MCF 10A (cell line): ENCODE results near the gene WNT3. TPM values are rescaled to one million over a fixed set of nuclear protein-coding genes. Genes with fewer than 3 reads are reported as not detected.

Experiments
- BruUV-seq: library from RNA; stranded (reverse); fragments of 400-500 nt; replicated peaks from 2 replicates; lab custom pipeline; 2021; lab: Mats Ljungman, UMichigan
- CTCF ChIA-PET: fragments of 300-600 bp; sonication (Branson Sonifier 250); formaldehyde crosslinking; extraction: SDS; loops from one replicate; lab custom pipeline; 2021; ENCODE audit warnings: antibody characterized with exemption, inconsistent platforms; lab: Yijun Ruan, JAX
- POLR2A ChIA-PET: fragments of 300-600, 350-650 bp; sonication (Branson Sonifier 250); formaldehyde crosslinking; extraction: SDS; loops from one replicate; lab custom pipeline; 2020; ENCODE audit warnings: antibody characterized with exemption, inconsistent platforms; lab: Yijun Ruan, JAX
- DNase-seq: peaks from one replicate; pipeline ENCODE4 v3.0.0-alpha.2; 2018; ENCODE audit not compliant: unreplicated experiment
- H3K27ac Mint-ChIP-seq: one replicate; pipeline ENCODE4 v1.8.0; 2022; ENCODE audit warnings: mild to moderate bottlenecking, low read depth, mixed read lengths; ENCODE audit not compliant: unreplicated experiment
- H3K27me3 Mint-ChIP-seq: one replicate; pipeline ENCODE4 v1.8.0; 2022; ENCODE audit warnings: mixed read lengths; ENCODE audit not compliant: insufficient read depth, unreplicated experiment
- H3K36me3 Mint-ChIP-seq: one replicate; pipeline ENCODE4 v1.8.0; 2022; ENCODE audit warnings: mild to moderate bottlenecking, moderate library complexity, mixed read lengths; ENCODE audit not compliant: insufficient read depth, unreplicated experiment
- H3K4me1 Mint-ChIP-seq: one replicate; pipeline ENCODE4 v1.8.0; 2022; ENCODE audit warnings: mixed read lengths; ENCODE audit not compliant: insufficient read depth, unreplicated experiment
- H3K4me3 Mint-ChIP-seq: one replicate; pipeline ENCODE4 v1.8.0; 2022; ENCODE audit warnings: mild to moderate bottlenecking, moderate library complexity, mixed read lengths; ENCODE audit not compliant: unreplicated experiment
- H3K9me3 Mint-ChIP-seq: one replicate; pipeline ENCODE4 v1.8.0; 2022; ENCODE audit warnings: mixed read lengths; ENCODE audit not compliant: unreplicated experiment
- CTCF ChIP-seq: fragments of 200-600 bp; IDR thresholded peaks from one replicate; pipeline ENCODE4 v1.8.0; 2022; ENCODE audit warnings: antibody characterized with exemption, mild to moderate bottlenecking; ENCODE audit not compliant: unreplicated experiment
- intact Hi-C: fragments of 100-400 bp; cut with micrococcal nuclease; formaldehyde crosslinking; loops from 2 replicates; pipeline ENCODE4 v1.14.1; 2022
- total RNA-seq: library from RNA; stranded (reverse); gene quantifications from 2 replicates; pipeline ENCODE4 v1.2.3, GENCODE V29; 2022

WNT3 gene
- total RNA-seq, 1 experiment from 2014 or later, result 2.4 TPM

- no peaks in the 10 kb centered on the region for H3K9me3 Mint-ChIP-seq
- no TSS peak for BruUV-seq
- no peaks in the 10 kb centered on the region for H3K4me1 Mint-ChIP-seq
- intact Hi-C loops, result no loop called here
- no peak for TF ChIP-seq CTCF
- ChIA-PET CTCF (interaction anchor here (0.6 to 1.3 kb wide), 5 partner anchors 10 to 336 kb away, joined by 3 to 7 read pairs (median 3); no protein-coding TSS in a partner anchor), POLR2A (no interaction called here)
- peaks cover 13% of the 10 kb centered on the region for H3K27me3 Mint-ChIP-seq
- peaks cover 6% of the 10 kb centered on the region for H3K36me3 Mint-ChIP-seq
- no peak for DNase-seq
- H3K27ac Mint-ChIP-seq, result no peak overlapping the region
- H3K4me3 Mint-ChIP-seq, result no peak overlapping the region
These were observed 5.7 kb downstream of the WNT3 start for GRCh38 chr17:46812624-46813318.

DNA sequence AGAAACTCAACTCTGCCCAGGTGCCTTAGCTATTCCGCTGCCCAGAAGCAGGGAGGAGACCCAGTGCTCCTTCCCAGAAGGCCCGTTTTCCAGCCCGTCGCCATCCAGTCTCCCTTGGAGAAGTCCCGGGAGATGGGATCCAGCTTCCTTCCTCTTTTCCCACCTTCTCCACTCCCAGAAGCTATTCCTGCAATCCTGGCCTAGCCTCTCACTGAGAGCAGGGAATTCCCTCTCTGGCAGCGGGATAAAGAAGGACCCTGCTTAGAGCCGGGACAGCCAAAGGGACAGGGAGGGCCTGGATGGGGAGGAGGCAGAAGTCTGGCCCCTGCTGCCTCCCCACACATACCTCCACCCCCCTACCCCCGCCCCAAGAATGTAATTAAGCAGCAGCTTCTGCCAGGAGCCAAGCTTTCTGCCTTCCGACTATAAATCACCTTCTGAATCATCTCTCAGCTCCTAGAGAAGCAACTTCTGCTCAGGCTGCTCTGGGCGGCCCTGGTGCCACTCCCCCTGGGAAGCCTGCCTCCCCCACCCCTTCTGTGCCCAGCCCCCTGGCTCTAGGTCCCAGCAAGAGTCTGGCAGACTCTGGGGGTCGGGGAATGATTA lies 6.4 kb downstream of the WNT3 start:
- H3K36me3 Mint-ChIP-seq, result peaks cover 6% of the 10 kb centered on the region
- TF ChIP-seq CTCF, result no peak
- CTCF ChIA-PET, result interaction anchor here (0.6 to 1.3 kb wide), 4 partner anchors 23 to 336 kb away, joined by 3 to 7 read pairs (median 3); no protein-coding TSS in a partner anchor
- BruUV-seq, result no TSS peak
- no peaks in the 10 kb centered on the region for H3K4me1 Mint-ChIP-seq
- H3K9me3 Mint-ChIP-seq, result no peaks in the 10 kb centered on the region
- H3K4me3 Mint-ChIP-seq, result no peak overlapping the region
- peak; percentile 9 for DNase-seq
- POLR2A ChIA-PET, result no interaction called here
- intact Hi-C loops, result no loop called here
- peaks cover 6% of the 10 kb centered on the region for H3K27me3 Mint-ChIP-seq
- no peak overlapping the region for H3K27ac Mint-ChIP-seq

DNA sequence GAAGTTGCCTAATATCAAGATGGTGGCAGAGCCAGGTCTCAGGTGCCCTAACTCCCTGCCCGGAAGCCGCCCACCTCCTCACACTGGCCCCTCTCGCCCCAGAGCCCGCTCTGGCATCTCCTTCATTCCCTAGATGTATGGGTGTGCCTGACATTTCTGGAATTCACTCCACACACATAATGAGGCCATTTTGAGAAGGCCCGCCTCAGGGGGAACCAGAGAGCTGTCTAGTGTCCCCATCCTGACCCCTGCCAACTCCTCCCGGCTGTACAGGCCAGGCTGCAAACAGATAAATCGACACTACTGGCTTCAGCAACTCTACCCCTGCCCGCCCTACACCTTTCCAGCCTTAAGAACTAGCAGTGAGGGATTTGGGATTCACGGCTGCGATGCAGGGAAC lies 7.7 kb downstream of the WNT3 start:
- no peak for TF ChIP-seq CTCF
- DNase-seq, result no peak
- Mint-ChIP-seq H3K27ac (no peak overlapping the region), H3K9me3 (no peaks in the 10 kb centered on the region), H3K27me3 (no peaks in the 10 kb centered on the region), H3K36me3 (peaks cover 6% of the 10 kb centered on the region), H3K4me3 (no peak overlapping the region), H3K4me1 (no peaks in the 10 kb centered on the region)
- POLR2A ChIA-PET, result interaction anchor here (0.6 kb wide), 1 partner anchor 14 kb away, joined by 3 read pairs; no protein-coding TSS in a partner anchor
- CTCF ChIA-PET, result interaction anchor here (0.6 kb wide), 1 partner anchor 53 kb away, joined by 3 read pairs; no protein-coding TSS in a partner anchor
- BruUV-seq, result no TSS peak
- intact Hi-C loops, result no loop called here

DNA sequence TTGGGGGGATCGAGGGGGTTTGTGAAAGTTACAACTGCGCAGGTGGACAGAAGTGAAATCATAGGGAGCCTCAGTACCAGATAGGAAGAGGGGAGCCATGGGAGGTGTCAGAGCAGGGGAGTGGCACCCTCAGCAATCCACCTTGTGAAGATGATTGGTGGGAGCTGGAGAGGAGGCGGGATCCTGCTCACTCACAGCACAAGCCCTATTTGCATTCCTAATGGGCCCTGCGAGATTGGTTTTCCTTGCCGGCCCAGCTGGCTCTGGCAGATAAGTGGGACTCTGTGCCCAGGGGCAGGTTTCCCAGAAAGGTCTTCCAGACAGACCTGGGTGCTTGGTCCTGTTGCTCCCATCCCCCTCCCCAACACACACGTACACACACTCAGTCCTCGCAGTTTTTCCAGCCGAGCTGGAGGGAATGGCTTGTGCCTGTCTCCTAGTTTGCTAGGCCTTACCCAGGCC lies 9.4 kb downstream of the WNT3 start:
- Mint-ChIP-seq H3K4me1 (no peaks in the 10 kb centered on the region), H3K27ac (no peak overlapping the region), H3K4me3 (no peak overlapping the region), H3K36me3 (peaks cover 6% of the 10 kb centered on the region), H3K9me3 (no peaks in the 10 kb centered on the region), H3K27me3 (no peaks in the 10 kb centered on the region)
- no TSS peak for BruUV-seq
- intact Hi-C loops, result no loop called here
- DNase-seq, result no peak
- CTCF ChIA-PET, result interaction anchor here (0.6 to 2.0 kb wide), 2 partner anchors 13 to 26 kb away, joined by 3 to 7 read pairs; no protein-coding TSS in a partner anchor
- TF ChIP-seq CTCF, result no peak
- POLR2A ChIA-PET, result interaction anchor here (0.7 kb wide), 1 partner anchor 17 kb away, joined by 3 read pairs; no protein-coding TSS in a partner anchor
